Loucy (cell line): ENCODE data around the gene ARID3B.

Experiments
- H2AFZ ChIP-seq: fragments of 200-600 bp; sonication (generic); 2 replicates; pipeline ENCODE4 v1.6.0; 2016; ENCODE audit warnings: antibody characterized with exemption, mild to moderate bottlenecking, low read length, moderate library complexity
- H3F3A ChIP-seq: fragments of 200-600 bp; 2 replicates; pipeline ENCODE4 v1.6.0; 2016; ENCODE audit warnings: antibody characterized with exemption, low read depth, mild to moderate bottlenecking
- H3K27me3 ChIP-seq: fragments of 200-600 bp; sonication (generic); 2 replicates; pipeline ENCODE4 v1.6.1; 2014; ENCODE audit warnings: low read length, mild to moderate bottlenecking; ENCODE audit not compliant: insufficient read depth, poor library complexity, severe bottlenecking
- H3K36me3 ChIP-seq: fragments of 200-600 bp; sonication (generic); 2 replicates; pipeline ENCODE4 v1.6.1; 2016; ENCODE audit warnings: low read length; ENCODE audit not compliant: insufficient read depth
- H3K4me1 ChIP-seq: fragments of 200-600 bp; sonication (generic); 2 replicates; pipeline ENCODE4 v1.5.1; 2014; ENCODE audit warnings: low read length, mild to moderate bottlenecking; ENCODE audit not compliant: insufficient read depth, poor library complexity, severe bottlenecking
- H3K4me2 ChIP-seq: fragments of 200-600 bp; sonication (generic); 2 replicates; pipeline ENCODE4 v1.6.0; 2014; ENCODE audit warnings: antibody characterized with exemption, low read length, low read depth, mild to moderate bottlenecking; ENCODE audit not compliant: poor library complexity, severe bottlenecking
- H3K4me3 ChIP-seq: fragments of 200-600 bp; sonication (generic); 2 replicates; pipeline ENCODE4 v1.5.1; 2014; ENCODE audit warnings: low read length, mild to moderate bottlenecking, mixed read lengths; ENCODE audit not compliant: poor library complexity, severe bottlenecking
- H3K79me2 ChIP-seq: fragments of 200-600 bp; sonication (generic); 2 replicates; pipeline ENCODE4 v1.6.1; 2014; ENCODE audit warnings: low read length; ENCODE audit not compliant: insufficient read depth
- H3K9ac ChIP-seq: fragments of 200-600 bp; sonication (generic); 2 replicates; pipeline ENCODE4 v1.6.0; 2014; ENCODE audit warnings: mild to moderate bottlenecking, low read depth, low read length, moderate library complexity; ENCODE audit not compliant: poor library complexity, severe bottlenecking
- H3K9me2 ChIP-seq: fragments of 200-600 bp; sonication (generic); replicated peaks from 2 replicates; pipeline ENCODE4 v1.6.1; 2016; ENCODE audit warnings: low read depth, low read length, mixed read lengths
- H3K9me3 ChIP-seq: fragments of 200-600 bp; sonication (generic); 2 replicates; pipeline ENCODE4 v1.6.1; 2014; ENCODE audit warnings: mild to moderate bottlenecking, antibody characterized with exemption, low read length, low read depth; ENCODE audit not compliant: insufficient read depth
- H4K20me1 ChIP-seq: fragments of 200-600 bp; sonication (generic); 2 replicates; pipeline ENCODE4 v1.6.0; 2014; ENCODE audit warnings: antibody characterized with exemption, low read length, mild to moderate bottlenecking; ENCODE audit not compliant: insufficient read depth, poor library complexity, severe bottlenecking
- EZH2phosphoT487 ChIP-seq: fragments of 200-600 bp; IDR thresholded peaks from 2 replicates; pipeline ENCODE4 v1.6.1; 2018; ENCODE audit warnings: antibody characterized with exemption, mild to moderate bottlenecking, moderate library complexity, borderline replicate concordance
- TF ChIP-seq, protein P1 (sequence below): fragments of 200-600 bp; sonication (generic); conservative IDR thresholded peaks from 2 replicates; pipeline ENCODE4 v1.5.1; 2014; ENCODE audit warnings: mild to moderate bottlenecking, antibody characterized with exemption, low read length

ARID3B gene

DNA sequence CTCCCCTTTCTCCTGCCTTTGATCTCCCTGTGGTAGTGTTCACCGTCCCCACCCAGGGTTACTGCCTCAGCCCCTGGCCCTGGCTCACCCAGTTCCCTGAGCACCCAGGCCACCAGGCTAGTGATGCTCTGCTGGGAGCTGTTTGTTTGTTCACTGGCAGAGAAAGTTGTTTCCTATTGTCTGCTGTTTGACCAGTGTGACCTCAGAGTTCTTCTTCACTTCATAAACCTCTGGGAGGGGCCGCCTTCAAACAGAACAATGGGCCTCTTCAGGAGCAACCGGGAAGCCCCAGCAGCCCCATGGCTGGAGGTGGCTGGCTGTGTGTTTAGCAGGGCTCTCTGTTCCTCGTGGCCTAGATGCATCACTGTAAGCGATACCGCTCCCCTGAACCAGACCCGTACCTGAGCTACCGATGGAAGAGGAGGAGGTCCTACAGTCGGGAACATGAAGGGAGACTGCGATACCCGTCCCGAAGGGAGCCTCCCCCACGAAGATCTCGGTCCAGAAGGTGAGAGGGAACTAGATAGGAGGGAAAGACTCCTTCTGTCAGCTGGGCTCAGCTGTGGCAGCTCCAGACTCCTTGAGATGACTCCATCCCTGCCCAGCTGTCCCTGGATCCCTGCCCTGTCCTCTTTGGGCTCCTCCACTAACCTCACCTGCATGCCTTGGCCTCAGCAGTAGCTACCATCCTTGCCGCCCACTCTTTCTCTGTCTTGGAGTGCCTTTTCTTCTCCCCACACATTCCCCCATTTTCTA lies 78.0 kb downstream of the ARID3B start:
- Histone ChIP-seq H3K4me2 (peak overlapping the region; percentile 96), H3K9ac (peak overlapping the region; percentile 93), H3K9me3 (no peaks in the 10 kb centered on the region)

DNA sequence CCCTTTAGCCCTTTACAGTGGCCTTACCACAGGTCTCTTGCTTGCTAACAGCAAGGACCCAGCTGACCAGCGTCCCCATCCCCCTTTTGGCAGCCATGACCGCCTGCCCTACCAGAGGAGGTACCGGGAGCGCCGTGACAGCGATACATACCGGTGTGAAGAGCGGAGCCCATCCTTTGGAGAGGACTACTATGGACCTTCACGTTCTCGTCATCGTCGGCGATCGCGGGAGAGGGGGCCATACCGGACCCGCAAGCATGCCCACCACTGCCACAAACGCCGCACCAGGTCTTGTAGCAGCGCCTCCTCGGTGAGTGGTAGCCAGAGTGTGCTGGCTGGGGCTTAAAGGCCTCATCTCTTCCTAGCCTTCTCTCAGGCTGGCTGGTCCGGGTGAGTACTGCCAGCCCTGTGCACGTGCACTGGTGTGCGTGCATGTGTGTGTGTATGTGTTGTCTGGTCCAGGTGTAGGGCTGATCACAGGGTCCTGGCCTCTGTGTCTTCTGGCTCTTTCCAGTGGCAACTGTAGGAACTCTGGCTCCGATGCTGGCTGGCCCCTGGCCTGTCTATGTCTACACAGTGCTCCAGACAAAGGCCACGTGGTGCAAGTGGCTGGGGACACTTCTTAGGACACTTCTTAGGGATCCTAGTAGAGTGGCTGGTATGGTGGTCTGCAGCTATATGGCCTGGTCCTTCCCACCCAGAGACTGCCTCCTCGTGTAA lies 79.1 kb downstream of the ARID3B start:
- H3K9me2 ChIP-seq: no peaks in the 10 kb centered on the region
- H3K4me3 ChIP-seq: no peak overlapping the region
- H3K36me3 ChIP-seq: peaks cover 60% of the 10 kb centered on the region; the same call in 1 of the 2 replicates
- H4K20me1 ChIP-seq: peaks cover 86% of the 10 kb centered on the region
- no peaks in the 10 kb centered on the region for H3F3A ChIP-seq
- H2AFZ ChIP-seq: no peak overlapping the region
- no peaks in the 10 kb centered on the region for H3K9me3 ChIP-seq
- no peaks in the 10 kb centered on the region for H3K27me3 ChIP-seq
- no peak overlapping the region for H3K9ac ChIP-seq
- TF ChIP-seq, protein P1, sequence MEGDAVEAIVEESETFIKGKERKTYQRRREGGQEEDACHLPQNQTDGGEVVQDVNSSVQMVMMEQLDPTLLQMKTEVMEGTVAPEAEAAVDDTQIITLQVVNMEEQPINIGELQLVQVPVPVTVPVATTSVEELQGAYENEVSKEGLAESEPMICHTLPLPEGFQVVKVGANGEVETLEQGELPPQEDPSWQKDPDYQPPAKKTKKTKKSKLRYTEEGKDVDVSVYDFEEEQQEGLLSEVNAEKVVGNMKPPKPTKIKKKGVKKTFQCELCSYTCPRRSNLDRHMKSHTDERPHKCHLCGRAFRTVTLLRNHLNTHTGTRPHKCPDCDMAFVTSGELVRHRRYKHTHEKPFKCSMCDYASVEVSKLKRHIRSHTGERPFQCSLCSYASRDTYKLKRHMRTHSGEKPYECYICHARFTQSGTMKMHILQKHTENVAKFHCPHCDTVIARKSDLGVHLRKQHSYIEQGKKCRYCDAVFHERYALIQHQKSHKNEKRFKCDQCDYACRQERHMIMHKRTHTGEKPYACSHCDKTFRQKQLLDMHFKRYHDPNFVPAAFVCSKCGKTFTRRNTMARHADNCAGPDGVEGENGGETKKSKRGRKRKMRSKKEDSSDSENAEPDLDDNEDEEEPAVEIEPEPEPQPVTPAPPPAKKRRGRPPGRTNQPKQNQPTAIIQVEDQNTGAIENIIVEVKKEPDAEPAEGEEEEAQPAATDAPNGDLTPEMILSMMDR: no peak
- peak overlapping the region; percentile 6 for H3K4me2 ChIP-seq
- H3K4me1 ChIP-seq: peaks cover 23% of the 10 kb centered on the region
- peaks cover 87% of the 10 kb centered on the region for H3K79me2 ChIP-seq

More for the DNA sequence above, 78.0 kb downstream of the ARID3B start:
- Histone ChIP-seq H3K4me3 (peak overlapping the region; percentile 85), H2AFZ (no peak overlapping the region), H4K20me1 (peaks cover 82% of the 10 kb centered on the region), H3K36me3 (peaks cover 50% of the 10 kb centered on the region; the same call in 1 of the 2 replicates), H3K27me3 (no peaks in the 10 kb centered on the region), H3K4me1 (peaks cover 27% of the 10 kb centered on the region), H3K79me2 (peaks cover 85% of the 10 kb centered on the region), H3F3A (no peaks in the 10 kb centered on the region), H3K9me2 (no peaks in the 10 kb centered on the region)
- TF ChIP-seq EZH2phosphoT487: no peak
- TF ChIP-seq, protein P1: no peak

DNA sequence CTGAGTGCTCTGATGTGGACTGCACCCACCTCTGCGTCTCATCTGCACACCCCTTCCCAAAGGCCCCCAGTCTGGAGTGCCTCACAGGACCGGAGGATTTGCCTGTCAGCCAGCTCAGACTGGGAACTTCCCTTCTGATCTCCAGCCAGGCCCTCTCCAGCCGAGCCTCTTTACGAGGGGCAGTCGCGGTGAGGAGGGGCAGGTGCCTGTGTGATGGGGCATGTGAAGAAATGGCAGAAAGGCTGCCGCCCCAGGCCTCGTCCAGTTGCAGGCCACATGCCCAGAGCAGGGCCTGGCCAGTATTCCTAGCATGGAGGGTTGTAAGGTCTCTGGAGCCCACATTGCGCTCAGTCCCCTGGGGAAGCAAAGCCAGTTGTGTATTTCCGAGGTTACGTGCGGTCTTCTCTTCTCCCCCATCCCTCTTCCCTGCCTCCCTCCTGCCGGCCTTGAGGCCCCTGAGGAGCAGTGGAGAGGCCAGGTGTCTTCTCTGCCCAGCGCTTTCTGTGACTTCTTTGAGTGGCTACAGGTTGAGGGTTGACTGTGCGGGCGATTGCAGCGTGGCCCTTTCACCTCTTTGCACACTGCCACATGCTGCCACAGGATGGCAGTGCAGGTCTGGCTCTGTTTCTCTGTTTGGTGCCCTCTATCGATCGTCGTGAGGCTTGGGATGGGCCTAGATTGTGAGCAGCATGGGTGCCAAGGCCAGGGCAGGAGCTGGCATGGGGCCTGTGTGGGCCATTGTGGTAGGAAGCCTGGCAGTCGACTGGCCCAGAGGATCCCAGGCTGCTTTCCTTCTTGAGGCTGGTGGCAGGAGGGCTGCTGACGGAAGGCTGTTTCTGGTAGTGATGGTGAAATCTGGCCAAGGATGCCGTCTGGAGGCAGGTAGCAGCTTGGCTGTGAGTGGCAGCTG lies 79.9 kb downstream of the ARID3B start:
- H3K36me3 ChIP-seq: peaks cover 68% of the 10 kb centered on the region; the same call in 1 of the 2 replicates
- no peak overlapping the region for H3K4me3 ChIP-seq
- no peaks in the 10 kb centered on the region for H3F3A ChIP-seq
- H2AFZ ChIP-seq: no peak overlapping the region
- TF ChIP-seq EZH2phosphoT487: no peak
- TF ChIP-seq, protein P1: peak; percentile 100
- peak overlapping the region; percentile 12 for H3K9ac ChIP-seq
- H3K79me2 ChIP-seq: peaks cover 84% of the 10 kb centered on the region
- H3K27me3 ChIP-seq: no peaks in the 10 kb centered on the region
- H3K9me3 ChIP-seq: no peaks in the 10 kb centered on the region
- H4K20me1 ChIP-seq: peaks cover 84% of the 10 kb centered on the region
- H3K4me1 ChIP-seq: peaks cover 23% of the 10 kb centered on the region
- H3K4me2 ChIP-seq: peak overlapping the region; percentile 6
- H3K9me2 ChIP-seq: no peaks in the 10 kb centered on the region
